22Rv1 (cell line): ENCODE results near the gene ZNF750.

Source experiments
- H3K27ac ChIP-seq: fragments of 450-650 bp; 2 replicates; pipeline ENCODE4 v1.5.1; 2017
- CTCF ChIP-seq: fragments of 450-650 bp; IDR thresholded peaks from 2 replicates; pipeline ENCODE4 v1.5.1; 2017; ENCODE audit warnings: mild to moderate bottlenecking
- ZFX ChIP-seq: fragments of 450-650 bp; IDR thresholded peaks from 2 replicates; pipeline ENCODE4 v1.6.1; 2017; ENCODE audit warnings: antibody characterized with exemption, borderline replicate concordance

ZNF750 gene

GRCh38 chr17:82803185-82803584 is 36.6 kb downstream of the ZNF750 start:
- TF ChIP-seq ZFX (no peak), CTCF (no peak)

GRCh38 chr17:82802075-82802780 is 37.6 kb downstream of the ZNF750 start:
- TF ChIP-seq ZFX: no peak
- TF ChIP-seq CTCF: no peak
- no peak overlapping the region for H3K27ac ChIP-seq

More at GRCh38 chr17:82803185-82803584, 36.6 kb downstream of the ZNF750 start:
- H3K27ac ChIP-seq: no peak overlapping the region

GRCh38 chr17:82801377-82801970 is 38.3 kb downstream of the ZNF750 start:
- H3K27ac ChIP-seq: no peak overlapping the region
- no peak for TF ChIP-seq CTCF
- no peak for TF ChIP-seq ZFX

GRCh38 chr17:82800885-82801284 is 38.9 kb downstream of the ZNF750 start:
- TF ChIP-seq CTCF (no peak), ZFX (no peak)
- no peak overlapping the region for H3K27ac ChIP-seq

GRCh38 chr17:82799591-82799990 is 40.2 kb downstream of the ZNF750 start:
- TF ChIP-seq CTCF (no peak), ZFX (no peak)
- no peak overlapping the region for H3K27ac ChIP-seq

GRCh38 chr17:82798752-82799151 is 41.1 kb downstream of the ZNF750 start:
- TF ChIP-seq CTCF (no peak), ZFX (no peak)

GRCh38 chr17:82797061-82797460 is 42.8 kb downstream of the ZNF750 start:
- TF ChIP-seq ZFX: no peak
- TF ChIP-seq CTCF: no peak
- no peak overlapping the region for H3K27ac ChIP-seq

More at GRCh38 chr17:82798752-82799151, 41.1 kb downstream of the ZNF750 start:
- no peak overlapping the region for H3K27ac ChIP-seq
